NCI-H2171 treated with DMSO at 0.1 percent for 48 hours (cell line): Measurements from ENCODE around the gene RPL39L.
"Not testable (repeated sequence)": the region's sequence is repeated elsewhere in the genome, so short reads cannot be mapped to it uniquely, and the experiment has no call there.

Source experiments
- DNase-seq: peaks from one replicate; lab custom pipeline; 2025; lab: John Stamatoyannopoulos, UW

The RPL39L gene

GRCh38 chr3:187139126-187139894, at the start of gene RPL39L:
Gene RPL39L, minus strand, starts transcription at chr3:187139496. Its CDS starts 18,196 bp downstream, at chr3:187121300.
- peak; percentile 55 for DNase-seq

- no peak for DNase-seq
Observed at GRCh38 chr3:187188931-187189330, 49.6 kb upstream of the RPL39L start.

- DNase-seq: no peak
Observed at GRCh38 chr3:187186801-187187421, 47.6 kb upstream of the RPL39L start.

GRCh38 chr3:187186375-187186774, 47.1 kb upstream of the RPL39L start:
- no peak for DNase-seq

- DNase-seq: no peak
Observed at GRCh38 chr3:187185759-187186158, 46.5 kb upstream of the RPL39L start.

GRCh38 chr3:187183903-187184302, 44.6 kb upstream of the RPL39L start:
- DNase-seq: peak; percentile 23

GRCh38 chr3:187183210-187183862, 44.0 kb upstream of the RPL39L start:
- peak; percentile 89 for DNase-seq

GRCh38 chr3:187181454-187182170, 42.3 kb upstream of the RPL39L start:
- DNase-seq: no peak

GRCh38 chr3:187172929-187173328, 33.6 kb upstream of the RPL39L start:
- DNase-seq: no peak

GRCh38 chr3:187170911-187171310, 31.6 kb upstream of the RPL39L start:
- not testable (repeated sequence) for DNase-seq

GRCh38 chr3:187169231-187169960, 30.1 kb upstream of the RPL39L start:
- no peak for DNase-seq

GRCh38 chr3:187167777-187168176, 28.5 kb upstream of the RPL39L start:
- no peak for DNase-seq

GRCh38 chr3:187166750-187167149, 27.5 kb upstream of the RPL39L start:
- no peak for DNase-seq

GRCh38 chr3:187165144-187165543, 25.8 kb upstream of the RPL39L start:
- peak; percentile 97 for DNase-seq

- DNase-seq: no peak
Observed at GRCh38 chr3:187162265-187162953, 23.1 kb upstream of the RPL39L start.

GRCh38 chr3:187161556-187161955, 22.3 kb upstream of the RPL39L start:
- DNase-seq: no peak

GRCh38 chr3:187150599-187150998, 11.3 kb upstream of the RPL39L start:
- DNase-seq: peak; percentile 4

- DNase-seq: no peak
Observed at GRCh38 chr3:187150186-187150585, 10.9 kb upstream of the RPL39L start.

GRCh38 chr3:187146389-187146788, 7.1 kb upstream of the RPL39L start:
- DNase-seq: no peak

- DNase-seq: no peak
Observed at GRCh38 chr3:187145149-187145895, 6.0 kb upstream of the RPL39L start.
